Measurements from ENCODE around the gene JAK1.
A peak's percentile ranks its signal among the peaks of the same experiment; 100 is the strongest.

JAK1 gene

DNA sequence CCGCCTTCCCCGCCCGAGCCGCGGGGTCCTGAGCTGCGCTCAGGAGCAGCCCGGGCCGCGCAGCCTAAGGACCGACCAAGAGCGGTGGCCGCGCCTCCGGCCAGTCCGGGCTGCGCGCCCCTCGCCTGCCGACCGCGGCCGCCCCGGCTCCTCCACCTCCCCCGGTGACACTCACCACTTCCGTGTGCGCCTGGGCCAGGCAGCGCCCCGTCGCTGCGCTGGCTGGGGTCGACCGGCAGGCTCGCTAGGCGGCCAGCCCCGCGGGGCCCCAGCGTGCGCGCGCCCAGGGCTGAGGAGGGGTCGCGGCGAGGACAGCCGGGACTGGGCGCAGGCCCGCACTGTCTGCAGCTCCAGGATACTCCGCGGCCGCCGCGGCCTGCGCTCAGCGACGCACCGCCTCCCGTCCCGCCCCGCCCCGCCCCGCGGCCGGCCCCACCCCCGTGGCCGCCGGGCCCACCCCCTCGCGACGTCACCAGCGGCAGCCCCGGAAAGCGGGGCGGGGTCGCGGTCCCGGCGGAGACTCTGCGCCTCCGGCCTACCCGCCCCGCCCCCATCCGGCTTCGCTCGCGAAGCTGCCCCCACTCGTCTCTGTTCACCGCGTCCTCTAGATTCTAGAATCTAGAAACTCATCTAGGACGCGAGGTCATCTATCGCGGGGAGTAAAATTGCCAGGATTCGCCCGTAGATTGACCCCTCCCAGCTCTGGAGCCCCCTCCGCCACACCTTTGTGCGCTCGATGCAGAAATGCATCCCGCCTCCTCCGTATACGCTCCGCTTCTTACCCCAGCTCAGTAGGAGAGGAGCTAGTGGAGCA is at the start of gene JAK1:
TSS of gene JAK1 (minus strand) at position 392 of the 814 bp plus-strand sequence. CDS start 80,285 bp downstream, outside the sequence.
- in situ Hi-C loops (cut with HindIII; ENCODE audit: low pct_ligation_motif_present, low sequenced_read_pairs) = no loop called here

GRCh38 chr1:65014321-65014720 is 48.0 kb upstream of the JAK1 start:
- Histone ChIP-seq H3K36me3 (replicated peaks) (no peaks in the 10 kb centered on the region), H3K27ac (no peak overlapping the region), H3K4me3 (ENCODE audit: low read depth, low read length) (no peak overlapping the region), H3K27me3 (replicated peaks) (no peaks in the 10 kb centered on the region)
- no peak for TF ChIP-seq CTCF (IDR thresholded peaks at IDR 0.05; ENCODE audit: low read depth, low read length, missing control alignments)
- DNase-seq = no peak
- in situ Hi-C loops (cut with HindIII; ENCODE audit: low pct_ligation_motif_present, low sequenced_read_pairs) = no loop called here

More for the DNA sequence above, at the start of gene JAK1:
- no peak for TF ChIP-seq CTCF (IDR thresholded peaks at IDR 0.05; ENCODE audit: low read depth, low read length, missing control alignments)
- peak; percentile 66 for DNase-seq
- no peaks in the 10 kb centered on the region for H3K27me3 ChIP-seq (replicated peaks)
- H3K4me3 ChIP-seq (ENCODE audit: low read depth, low read length) = peak within 1 kb of the TSS; percentile 90
- peak within 1 kb of the TSS; percentile 86 for H3K27ac ChIP-seq
- H3K36me3 ChIP-seq (replicated peaks) = no peaks in the 10 kb centered on the region

DNA sequence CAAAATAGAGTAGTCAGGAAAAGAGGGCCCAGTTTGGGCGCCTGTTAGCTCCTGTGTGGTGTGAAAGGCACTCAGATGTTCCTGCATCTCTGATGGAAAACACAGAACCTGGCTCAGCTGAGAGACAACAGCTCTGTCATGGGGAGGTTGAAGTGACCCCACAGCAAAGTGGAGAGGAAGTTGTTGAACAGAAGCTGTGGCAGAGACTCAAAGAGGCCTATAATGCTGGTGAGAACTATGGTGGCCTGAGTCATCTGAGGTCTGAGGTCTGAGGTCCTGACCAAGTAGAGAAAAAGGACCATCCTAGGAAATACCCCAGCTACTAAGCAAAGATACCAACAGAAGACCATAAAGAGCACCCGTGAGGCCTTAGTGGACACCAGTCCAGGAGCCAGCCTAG is 45.6 kb upstream of the JAK1 start:
- Histone ChIP-seq H3K4me3 (ENCODE audit: low read depth, low read length) (no peak overlapping the region), H3K27ac (no peak overlapping the region), H3K36me3 (replicated peaks) (no peaks in the 10 kb centered on the region), H3K27me3 (replicated peaks) (no peaks in the 10 kb centered on the region)
- no peak for TF ChIP-seq CTCF (IDR thresholded peaks at IDR 0.05; ENCODE audit: low read depth, low read length, missing control alignments)
- no peak for DNase-seq
- in situ Hi-C loops (cut with HindIII; ENCODE audit: low pct_ligation_motif_present, low sequenced_read_pairs) = no loop called here

DNA sequence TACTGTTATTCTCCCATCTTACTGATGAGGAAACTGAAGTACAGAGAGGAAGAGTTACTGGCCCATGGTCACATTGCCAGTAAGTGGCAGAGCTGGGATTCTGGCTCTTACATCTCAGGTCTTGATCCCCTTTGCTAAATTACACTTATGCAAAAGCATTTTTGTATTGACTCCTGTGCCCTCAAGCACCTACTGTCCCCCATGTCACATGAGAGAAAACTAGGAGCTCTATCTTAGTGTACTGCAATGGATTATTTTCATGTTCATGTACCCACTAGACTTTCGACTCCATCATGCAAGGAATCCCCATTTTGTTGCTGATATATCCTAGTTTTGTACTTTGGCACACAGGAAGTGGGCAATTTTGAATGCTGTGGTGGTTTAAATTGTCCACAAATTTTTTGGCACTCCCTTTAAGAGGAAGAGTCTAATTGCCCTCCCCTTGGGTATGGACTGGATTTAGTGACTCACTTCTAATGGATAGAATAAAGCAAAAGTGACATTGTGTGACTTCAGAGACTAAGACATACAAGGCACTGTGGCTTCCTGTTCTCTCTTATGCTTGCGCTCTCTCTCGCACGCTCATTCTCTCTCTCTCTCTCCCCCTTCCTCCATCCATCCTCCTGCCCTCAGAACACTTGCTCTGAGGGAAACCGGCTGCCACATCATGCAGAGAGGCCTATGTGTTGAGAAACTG is 43.5 kb upstream of the JAK1 start:
- TF ChIP-seq CTCF (IDR thresholded peaks at IDR 0.05; ENCODE audit: low read depth, low read length, missing control alignments) = no peak
- in situ Hi-C loops (cut with HindIII; ENCODE audit: low pct_ligation_motif_present, low sequenced_read_pairs) = no loop called here
- Histone ChIP-seq H3K27ac (no peak overlapping the region), H3K4me3 (ENCODE audit: low read depth, low read length) (no peak overlapping the region), H3K36me3 (replicated peaks) (no peaks in the 10 kb centered on the region), H3K27me3 (replicated peaks) (no peaks in the 10 kb centered on the region)
- DNase-seq = no peak

- Histone ChIP-seq H3K27me3 (replicated peaks) (no peaks in the 10 kb centered on the region), H3K27ac (no peak overlapping the region), H3K36me3 (replicated peaks) (no peaks in the 10 kb centered on the region), H3K4me3 (ENCODE audit: low read depth, low read length) (no peak overlapping the region)
- DNase-seq = no peak
- in situ Hi-C loops (cut with HindIII; ENCODE audit: low pct_ligation_motif_present, low sequenced_read_pairs) = no loop called here
- no peak for TF ChIP-seq CTCF (IDR thresholded peaks at IDR 0.05; ENCODE audit: low read depth, low read length, missing control alignments)
Observed at GRCh38 chr1:65009176-65009575, 42.8 kb upstream of the JAK1 start.

All from brain microvascular endothelial cell (primary cell).